NK-92 (cell line): Measurements from ENCODE around the gene TRPM5.

ENCODE experiments used
- DNase-seq: peaks from one replicate; lab custom pipeline; 2025; ENCODE audit not compliant: unreplicated experiment; lab: John Stamatoyannopoulos, UW

The TRPM5 gene

GRCh38 chr11:2470495-2470894, 26.2 kb upstream of the TRPM5 start:
- no peak for DNase-seq

- no peak for DNase-seq
Measured at GRCh38 chr11:2468363-2469235, 24.3 kb upstream of the TRPM5 start.

GRCh38 chr11:2467695-2468055, 23.4 kb upstream of the TRPM5 start:
- DNase-seq, result no peak

GRCh38 chr11:2466869-2467694, 22.8 kb upstream of the TRPM5 start:
- DNase-seq, result no peak

- no peak for DNase-seq
Measured at GRCh38 chr11:2466069-2466801, 21.9 kb upstream of the TRPM5 start.

GRCh38 chr11:2465202-2466068, 21.1 kb upstream of the TRPM5 start:
- DNase-seq, result no peak

- no peak for DNase-seq
Measured at GRCh38 chr11:2464451-2465165, 20.3 kb upstream of the TRPM5 start.

GRCh38 chr11:2463766-2464277, 19.5 kb upstream of the TRPM5 start:
- no peak for DNase-seq

GRCh38 chr11:2462986-2463765, 18.9 kb upstream of the TRPM5 start:
- no peak for DNase-seq

GRCh38 chr11:2462543-2462985, 18.2 kb upstream of the TRPM5 start:
- no peak for DNase-seq

- no peak for DNase-seq
Measured at GRCh38 chr11:2461956-2462542, 17.7 kb upstream of the TRPM5 start.

- no peak for DNase-seq
Measured at GRCh38 chr11:2461253-2461955, 17.1 kb upstream of the TRPM5 start.

GRCh38 chr11:2460540-2461252, 16.4 kb upstream of the TRPM5 start:
- DNase-seq, result no peak

GRCh38 chr11:2459796-2460531, 15.7 kb upstream of the TRPM5 start:
- DNase-seq, result no peak

- no peak for DNase-seq
Measured at GRCh38 chr11:2459016-2459725, 14.9 kb upstream of the TRPM5 start.

- DNase-seq, result no peak
Measured at GRCh38 chr11:2458321-2458720, 14.0 kb upstream of the TRPM5 start.
